Neuronal stem cell (in vitro differentiated cells): ENCODE measurements around the gene RAB37.

Experiments used
- DNase-seq: peaks from one replicate; pipeline ENCODE4 v3.0.0-alpha.2; 2013; ENCODE audit warnings: low spot score
- H2AFZ ChIP-seq: one replicate; pipeline ENCODE4 v1.6.1; 2013; ENCODE audit warnings: mild to moderate bottlenecking, low read length, inconsistent platforms
- H2AK5ac ChIP-seq: 2 replicates; pipeline ENCODE4 v1.6.1; 2013; ENCODE audit warnings: low read depth, mild to moderate bottlenecking, inconsistent platforms, low read length, moderate library complexity, mixed read lengths
- H2BK120ac ChIP-seq: 2 replicates; pipeline ENCODE4 v1.6.1; 2013; ENCODE audit warnings: low read depth, mild to moderate bottlenecking, inconsistent platforms, low read length, moderate library complexity, mixed read lengths
- H2BK12ac ChIP-seq: one replicate; pipeline ENCODE4 v1.6.1; 2013; ENCODE audit warnings: low read length, inconsistent platforms
- H2BK15ac ChIP-seq: 2 replicates; pipeline ENCODE4 v1.6.1; 2013; ENCODE audit warnings: mild to moderate bottlenecking, low read length, inconsistent platforms, mixed read lengths
- H2BK5ac ChIP-seq: one replicate; pipeline ENCODE4 v1.6.1; 2013; ENCODE audit warnings: inconsistent platforms, mild to moderate bottlenecking, low read length, moderate library complexity
- H3K14ac ChIP-seq: one replicate; pipeline ENCODE4 v1.6.1; 2013; ENCODE audit warnings: low read length, inconsistent platforms
- H3K18ac ChIP-seq: 2 replicates; pipeline ENCODE4 v1.6.1; 2013; ENCODE audit warnings: low read length, inconsistent platforms
- H3K23ac ChIP-seq: 2 replicates; pipeline ENCODE4 v1.6.1; 2013; ENCODE audit warnings: low read depth, mild to moderate bottlenecking, mixed read lengths, low read length, inconsistent platforms; ENCODE audit not compliant: poor library complexity
- H3K27ac ChIP-seq: replicated peaks from 3 replicates; pipeline ENCODE4 v1.5.1; 2013; ENCODE audit warnings: low read length, inconsistent platforms
- H3K27me3 ChIP-seq, 3 experiments: 2 replicates each; pipeline ENCODE4 v1.6.1; 2013; ENCODE audit warnings: low read length in 3 of 3, mild to moderate bottlenecking in 2 of 3, inconsistent platforms in 1 of 3, low read depth in 1 of 3, mixed read lengths in 1 of 3, moderate library complexity in 1 of 3; ENCODE audit not compliant: control insufficient read depth in 3 of 3, insufficient read depth in 3 of 3
- H3K36me3 ChIP-seq, 2 donors: replicated peaks in 1 of 2; 2 replicates each; pipeline ENCODE4 v1.6.1; 2013; ENCODE audit warnings: low read length in 2 of 2; ENCODE audit not compliant: control insufficient read depth in 2 of 2, insufficient read depth in 2 of 2
- H3K4ac ChIP-seq: 2 replicates; pipeline ENCODE4 v1.6.1; 2013; ENCODE audit warnings: inconsistent platforms, mild to moderate bottlenecking, low read length, moderate library complexity
- H3K4me1 ChIP-seq, 2 donors: 1 replicate in 1 of 2; 2 replicates in 1 of 2; pipeline ENCODE4 v1.6.1; 2013; ENCODE audit warnings: low read length in 2 of 2, low read depth in 1 of 2; ENCODE audit not compliant: control insufficient read depth in 2 of 2, insufficient read depth in 1 of 2
- H3K4me2 ChIP-seq: one replicate; pipeline ENCODE4 v1.6.1; 2013; ENCODE audit warnings: mild to moderate bottlenecking, low read length, inconsistent platforms; ENCODE audit not compliant: insufficient read depth, poor library complexity, severe bottlenecking
- H3K4me3 ChIP-seq, 2 donors: 2 replicates each; pipeline ENCODE4 v1.5.1; 2013; ENCODE audit warnings: low read length in 2 of 2, mild to moderate bottlenecking in 2 of 2, inconsistent platforms in 1 of 2, moderate library complexity in 1 of 2
- H3K79me1 ChIP-seq: one replicate; pipeline ENCODE4 v1.6.1; 2013; ENCODE audit warnings: low read depth, mild to moderate bottlenecking, inconsistent platforms, low read length, moderate library complexity
- H3K9ac ChIP-seq: one replicate; pipeline ENCODE4 v1.6.1; 2013; ENCODE audit warnings: mild to moderate bottlenecking, low read depth, low read length, inconsistent platforms; ENCODE audit not compliant: poor library complexity
- H3K9me3 ChIP-seq, 2 donors: replicated peaks in 1 of 2; 2 replicates each; pipeline versions ENCODE3 to v1.6.1; 2013; ENCODE audit warnings: low read length in 2 of 2, mild to moderate bottlenecking in 2 of 2, inconsistent platforms in 1 of 2, low read depth in 1 of 2, mixed read lengths in 1 of 2, moderate library complexity in 1 of 2; ENCODE audit not compliant: control insufficient read depth in 2 of 2, insufficient read depth in 1 of 2
- H4K8ac ChIP-seq: one replicate; pipeline ENCODE4 v1.6.1; 2013; ENCODE audit warnings: low read depth, mild to moderate bottlenecking, inconsistent platforms, low read length, moderate library complexity
- H4K91ac ChIP-seq: one replicate; pipeline ENCODE4 v1.6.1; 2013; ENCODE audit warnings: low read length, low read depth, mild to moderate bottlenecking, inconsistent platforms; ENCODE audit not compliant: poor library complexity
- WGBS, 2 donors: extraction: QIAGEN DNeasy Blood & Tissue Kit; methylation state at CpG; one replicate each; pipeline ENCODE4 v1.1.7; 2013; ENCODE audit warnings: missing lambda C conversion rate in 2 of 2, mixed read lengths in 1 of 2; ENCODE audit not compliant: insufficient read length in 2 of 2, insufficient replicate concordance in 1 of 2; ENCODE audit errors: extremely low coverage in 2 of 2; 5-methylcytosine and 5-hydroxymethylcytosine counted together

Gene RAB37

GRCh38 chr17:74699236-74699635 lies 37.8 kb upstream of the RAB37 start:
- Histone ChIP-seq H3K79me1 (no peaks in the 10 kb centered on the region), H3K4ac (no peak overlapping the region), H3K4me3 (no peak overlapping the region), H3K23ac (no peak overlapping the region), H2BK5ac (no peak overlapping the region), H2AFZ (no peak overlapping the region), H3K18ac (no peak overlapping the region), H4K91ac (no peak overlapping the region), H4K8ac (no peak overlapping the region), H3K4me2 (no peak overlapping the region), H2BK15ac (no peak overlapping the region), H3K4me1 (peaks cover 0 to 2% of the 10 kb centered on the region in 2 donors), H2BK120ac (no peak overlapping the region), H3K27ac (no peak overlapping the region), H2AK5ac (no peak overlapping the region), H2BK12ac (no peak overlapping the region), H3K9ac (no peak overlapping the region), H3K27me3 (peaks cover 0 to 41% (median 0%) of the 10 kb centered on the region in 3 experiments), H3K14ac (no peak overlapping the region), H3K36me3 (no peaks in the 10 kb centered on the region), H3K9me3 (no peaks in the 10 kb centered on the region)
- WGBS, 2 donors = no CpG with 5 or more reads among the region's 9 CpGs
- no peak for DNase-seq

- no peak overlapping the region for H3K27ac ChIP-seq
- no peak overlapping the region for H4K8ac ChIP-seq
- WGBS, 2 donors = no CpG with 5 or more reads among the region's 9 CpGs
- H3K18ac ChIP-seq = no peak overlapping the region
- H2BK15ac ChIP-seq = no peak overlapping the region
- H2BK120ac ChIP-seq = no peak overlapping the region
- H3K36me3 ChIP-seq = no peaks in the 10 kb centered on the region
- no peak overlapping the region for H3K9ac ChIP-seq
- no peak overlapping the region for H3K4me3 ChIP-seq
- H2AK5ac ChIP-seq = no peak overlapping the region
- H3K9me3 ChIP-seq = no peaks in the 10 kb centered on the region
- H3K27me3 ChIP-seq = peaks cover 0 to 21% (median 0%) of the 10 kb centered on the region in 3 experiments
- no peak for DNase-seq
- H2BK5ac ChIP-seq = no peak overlapping the region
- no peak overlapping the region for H2AFZ ChIP-seq
- H4K91ac ChIP-seq = no peak overlapping the region
- no peak overlapping the region for H3K14ac ChIP-seq
- H3K79me1 ChIP-seq = no peaks in the 10 kb centered on the region
- no peak overlapping the region for H3K23ac ChIP-seq
- H3K4ac ChIP-seq = no peak overlapping the region
- peaks cover 0 to 2% of the 10 kb centered on the region in 2 donors for H3K4me1 ChIP-seq
- no peak overlapping the region for H2BK12ac ChIP-seq
- no peak overlapping the region for H3K4me2 ChIP-seq
Measured at GRCh38 chr17:74702116-74702871, 34.8 kb upstream of the RAB37 start.

- Histone ChIP-seq H2AFZ (no peak overlapping the region), H3K4me3 (no peak overlapping the region), H2AK5ac (no peak overlapping the region), H2BK120ac (no peak overlapping the region), H2BK5ac (no peak overlapping the region), H3K4me1 (no peaks in the 10 kb centered on the region), H3K18ac (no peak overlapping the region), H2BK15ac (no peak overlapping the region), H3K14ac (no peak overlapping the region), H3K27me3 (peaks cover 0 to 12% (median 0%) of the 10 kb centered on the region in 3 experiments), H4K8ac (no peak overlapping the region), H3K9ac (no peak overlapping the region), H3K23ac (no peak overlapping the region), H3K4me2 (no peak overlapping the region), H3K27ac (no peak overlapping the region), H4K91ac (no peak overlapping the region), H2BK12ac (no peak overlapping the region), H3K79me1 (no peaks in the 10 kb centered on the region), H3K9me3 (no peaks in the 10 kb centered on the region), H3K4ac (no peak overlapping the region), H3K36me3 (no peaks in the 10 kb centered on the region)
- DNase-seq = no peak
- no CpG with 5 or more reads among the region's 2 CpGs for WGBS, 2 donors
Measured at GRCh38 chr17:74703311-74703710, 33.7 kb upstream of the RAB37 start.

- H3K27ac ChIP-seq = no peak overlapping the region
- H3K18ac ChIP-seq = no peak overlapping the region
- H3K79me1 ChIP-seq = no peaks in the 10 kb centered on the region
- no peak overlapping the region for H2BK5ac ChIP-seq
- H2BK12ac ChIP-seq = no peak overlapping the region
- H4K91ac ChIP-seq = no peak overlapping the region
- no peak overlapping the region for H2AK5ac ChIP-seq
- H3K4me3 ChIP-seq = no peak overlapping the region
- no peak overlapping the region for H4K8ac ChIP-seq
- no peak overlapping the region for H2AFZ ChIP-seq
- no peak overlapping the region for H3K14ac ChIP-seq
- no peak overlapping the region for H3K9ac ChIP-seq
- H3K36me3 ChIP-seq = no peaks in the 10 kb centered on the region
- H3K4me2 ChIP-seq = no peak overlapping the region
- no CpG with 5 or more reads among the region's 8 CpGs for WGBS, 2 donors
- H2BK15ac ChIP-seq = no peak overlapping the region
- H3K9me3 ChIP-seq = no peaks in the 10 kb centered on the region
- H3K27me3 ChIP-seq = peaks cover 0 to 8% (median 0%) of the 10 kb centered on the region in 3 experiments
- no peaks in the 10 kb centered on the region for H3K4me1 ChIP-seq
- no peak overlapping the region for H3K23ac ChIP-seq
- no peak overlapping the region for H2BK120ac ChIP-seq
- H3K4ac ChIP-seq = no peak overlapping the region
- no peak for DNase-seq
Measured at GRCh38 chr17:74704544-74704943, 32.5 kb upstream of the RAB37 start.
